Tibial nerve (tissue), 4 donors: ENCODE results near the gene SFMBT1.

Experiments
- EP300 ChIP-seq, 2 donors: sonication (generic); formaldehyde crosslinking; IDR thresholded peaks; one replicate each; pipeline ENCODE4 v1.6.1; 2017; ENCODE audit warnings: antibody characterized with exemption in 2 of 2, mild to moderate bottlenecking in 1 of 2
- TF ChIP-seq, protein P1 (sequence below), 5 experiments: fragments of 200-600 bp in 3 of 5; fragments of 450-650 bp in 2 of 5; sonication (generic) in 3 of 5; IDR thresholded peaks; one replicate each; pipeline ENCODE4 v1.5.1; 2016 to 2019; ENCODE audit warnings: antibody characterized with exemption in 5 of 5, mild to moderate bottlenecking in 3 of 5, moderate library complexity in 2 of 5

- TF ChIP-seq, protein P1, sequence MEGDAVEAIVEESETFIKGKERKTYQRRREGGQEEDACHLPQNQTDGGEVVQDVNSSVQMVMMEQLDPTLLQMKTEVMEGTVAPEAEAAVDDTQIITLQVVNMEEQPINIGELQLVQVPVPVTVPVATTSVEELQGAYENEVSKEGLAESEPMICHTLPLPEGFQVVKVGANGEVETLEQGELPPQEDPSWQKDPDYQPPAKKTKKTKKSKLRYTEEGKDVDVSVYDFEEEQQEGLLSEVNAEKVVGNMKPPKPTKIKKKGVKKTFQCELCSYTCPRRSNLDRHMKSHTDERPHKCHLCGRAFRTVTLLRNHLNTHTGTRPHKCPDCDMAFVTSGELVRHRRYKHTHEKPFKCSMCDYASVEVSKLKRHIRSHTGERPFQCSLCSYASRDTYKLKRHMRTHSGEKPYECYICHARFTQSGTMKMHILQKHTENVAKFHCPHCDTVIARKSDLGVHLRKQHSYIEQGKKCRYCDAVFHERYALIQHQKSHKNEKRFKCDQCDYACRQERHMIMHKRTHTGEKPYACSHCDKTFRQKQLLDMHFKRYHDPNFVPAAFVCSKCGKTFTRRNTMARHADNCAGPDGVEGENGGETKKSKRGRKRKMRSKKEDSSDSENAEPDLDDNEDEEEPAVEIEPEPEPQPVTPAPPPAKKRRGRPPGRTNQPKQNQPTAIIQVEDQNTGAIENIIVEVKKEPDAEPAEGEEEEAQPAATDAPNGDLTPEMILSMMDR (IDR thresholded peaks at IDR 0.05) = no peak
- no peak for TF ChIP-seq EP300 (IDR thresholded peaks at IDR 0.05)
Observed at GRCh38 chr3:52889901-52890300, 156.0 kb downstream of the SFMBT1 start.
